Measurements from ENCODE around the gene INSRR. TPM values are rescaled to one million over a fixed set of nuclear protein-coding genes. Genes with fewer than 3 reads are reported as not detected.

The INSRR gene
- total RNA-seq, 1 experiment from 2014 or later: 0.11 TPM

DNA sequence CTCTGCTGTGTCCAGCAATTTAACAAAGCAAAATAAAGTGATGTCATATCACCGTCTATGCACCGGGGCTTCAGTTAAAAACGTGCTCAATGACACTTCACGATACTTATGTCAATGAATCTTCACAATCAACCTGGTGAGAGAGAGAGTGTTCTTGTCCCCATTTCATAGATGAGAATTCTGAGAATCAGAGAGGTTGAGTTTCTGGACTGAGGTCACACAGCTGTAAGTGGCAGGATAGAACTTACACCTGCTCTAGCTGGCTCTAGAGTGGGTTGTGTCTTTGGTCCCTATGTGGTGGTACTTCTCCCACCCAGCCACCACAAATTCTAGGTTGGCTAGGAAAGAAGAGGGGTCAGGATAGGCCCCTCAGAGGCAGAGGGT is 6.9 kb upstream of the INSRR start (continued):
- TF ChIP-seq USF2 (CRISPR knock-in tag; IDR thresholded peaks at IDR 0.05): no peak
- TF ChIP-seq JAZF1 (CRISPR knock-in tag; IDR thresholded peaks at IDR 0.05): no peak
- no peak for TF ChIP-seq PRRX2 (CRISPR knock-in tag; IDR thresholded peaks at IDR 0.05)
- no peak for TF ChIP-seq SMAD3 (CRISPR knock-in tag; IDR thresholded peaks at IDR 0.05; ENCODE audit: borderline replicate concordance)
- TF ChIP-seq, protein P1, sequence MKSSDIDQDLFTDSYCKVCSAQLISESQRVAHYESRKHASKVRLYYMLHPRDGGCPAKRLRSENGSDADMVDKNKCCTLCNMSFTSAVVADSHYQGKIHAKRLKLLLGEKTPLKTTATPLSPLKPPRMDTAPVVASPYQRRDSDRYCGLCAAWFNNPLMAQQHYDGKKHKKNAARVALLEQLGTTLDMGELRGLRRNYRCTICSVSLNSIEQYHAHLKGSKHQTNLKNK (CRISPR knock-in tag; IDR thresholded peaks at IDR 0.05): no peak
- TF ChIP-seq, protein P2, sequence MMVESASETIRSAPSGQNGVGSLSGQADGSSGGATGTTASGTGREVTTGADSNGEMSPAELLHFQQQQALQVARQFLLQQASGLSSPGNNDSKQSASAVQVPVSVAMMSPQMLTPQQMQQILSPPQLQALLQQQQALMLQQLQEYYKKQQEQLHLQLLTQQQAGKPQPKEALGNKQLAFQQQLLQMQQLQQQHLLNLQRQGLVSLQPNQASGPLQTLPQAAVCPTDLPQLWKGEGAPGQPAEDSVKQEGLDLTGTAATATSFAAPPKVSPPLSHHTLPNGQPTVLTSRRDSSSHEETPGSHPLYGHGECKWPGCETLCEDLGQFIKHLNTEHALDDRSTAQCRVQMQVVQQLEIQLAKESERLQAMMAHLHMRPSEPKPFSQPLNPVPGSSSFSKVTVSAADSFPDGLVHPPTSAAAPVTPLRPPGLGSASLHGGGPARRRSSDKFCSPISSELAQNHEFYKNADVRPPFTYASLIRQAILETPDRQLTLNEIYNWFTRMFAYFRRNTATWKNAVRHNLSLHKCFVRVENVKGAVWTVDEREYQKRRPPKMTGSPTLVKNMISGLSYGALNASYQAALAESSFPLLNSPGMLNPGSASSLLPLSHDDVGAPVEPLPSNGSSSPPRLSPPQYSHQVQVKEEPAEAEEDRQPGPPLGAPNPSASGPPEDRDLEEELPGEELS (CRISPR knock-in tag; IDR thresholded peaks at IDR 0.05): no peak
- TF ChIP-seq, protein P3, sequence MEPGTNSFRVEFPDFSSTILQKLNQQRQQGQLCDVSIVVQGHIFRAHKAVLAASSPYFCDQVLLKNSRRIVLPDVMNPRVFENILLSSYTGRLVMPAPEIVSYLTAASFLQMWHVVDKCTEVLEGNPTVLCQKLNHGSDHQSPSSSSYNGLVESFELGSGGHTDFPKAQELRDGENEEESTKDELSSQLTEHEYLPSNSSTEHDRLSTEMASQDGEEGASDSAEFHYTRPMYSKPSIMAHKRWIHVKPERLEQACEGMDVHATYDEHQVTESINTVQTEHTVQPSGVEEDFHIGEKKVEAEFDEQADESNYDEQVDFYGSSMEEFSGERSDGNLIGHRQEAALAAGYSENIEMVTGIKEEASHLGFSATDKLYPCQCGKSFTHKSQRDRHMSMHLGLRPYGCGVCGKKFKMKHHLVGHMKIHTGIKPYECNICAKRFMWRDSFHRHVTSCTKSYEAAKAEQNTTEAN (CRISPR knock-in tag; IDR thresholded peaks at IDR 0.05): no peak
- no peak for TF ChIP-seq NFATC4 (CRISPR knock-in tag; IDR thresholded peaks at IDR 0.05)

DNA sequence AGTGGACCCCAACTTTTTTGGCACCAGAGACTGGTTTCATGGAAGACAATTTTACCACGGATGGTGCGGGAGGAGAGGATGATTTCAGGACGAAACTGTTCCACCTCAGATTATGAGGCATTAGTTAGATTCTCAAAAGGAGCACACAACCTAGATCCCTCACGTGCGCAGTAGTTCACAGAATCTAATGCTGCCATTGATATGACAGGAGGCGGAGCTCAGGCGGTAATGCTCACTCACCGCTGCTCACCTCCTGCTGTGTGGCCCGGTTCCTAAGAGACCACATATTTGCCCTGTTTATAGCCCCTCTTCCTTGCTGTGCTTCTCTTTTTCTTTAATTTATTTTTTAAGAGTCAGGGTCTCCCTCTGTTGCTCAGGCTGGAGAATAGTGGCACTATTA is 6.3 kb upstream of the INSRR start:
- TF ChIP-seq ZNF396 (CRISPR knock-in tag; IDR thresholded peaks at IDR 0.05; ENCODE audit: borderline replicate concordance): no peak
- no peak for TF ChIP-seq ZNF416 (CRISPR knock-in tag; IDR thresholded peaks at IDR 0.05)
- no peak for TF ChIP-seq FOXK1 (CRISPR knock-in tag; IDR thresholded peaks at IDR 0.05)
- no peak for TF ChIP-seq CREB1 (CRISPR knock-in tag; IDR thresholded peaks at IDR 0.05)
- no peak for TF ChIP-seq STAT6 (CRISPR knock-in tag; conservative IDR thresholded peaks at IDR 0.05; ENCODE audit: low read depth)
- TF ChIP-seq ETV6 (CRISPR knock-in tag; IDR thresholded peaks at IDR 0.05): no peak
- TF ChIP-seq IRF1 (CRISPR knock-in tag; IDR thresholded peaks at IDR 0.05): no peak
- TF ChIP-seq NFE2L1 (CRISPR knock-in tag; IDR thresholded peaks at IDR 0.05): no peak
- TF ChIP-seq ERG (CRISPR knock-in tag; IDR thresholded peaks at IDR 0.05): no peak
- no peak for TF ChIP-seq HMGA2 (CRISPR knock-in tag; IDR thresholded peaks at IDR 0.05)
- TF ChIP-seq ATF6 (CRISPR knock-in tag; IDR thresholded peaks at IDR 0.05): no peak
- TF ChIP-seq ZNF281 (CRISPR knock-in tag; IDR thresholded peaks at IDR 0.05): no peak
- TF ChIP-seq CBFB (CRISPR knock-in tag; IDR thresholded peaks at IDR 0.05; ENCODE audit: low read depth): no peak
- TF ChIP-seq NFYB (CRISPR knock-in tag; conservative IDR thresholded peaks at IDR 0.05; ENCODE audit: low read depth): no peak
- TF ChIP-seq NR3C1 (CRISPR knock-in tag; conservative IDR thresholded peaks at IDR 0.05; ENCODE audit: low read depth): no peak
- peaks cover 19% of the 10 kb centered on the region for H3K4me1 Mint-ChIP-seq
- H3K36me3 Mint-ChIP-seq: no peaks in the 10 kb centered on the region
- DNase-seq (ENCODE audit: low spot score) (no peak), ATAC-seq (no peak)
- H3K4me3 Mint-ChIP-seq: no peak overlapping the region
- CTCF ChIA-PET: interaction anchor here (1.2 to 9.9 kb wide), 3 partner anchors 23 to 63 kb away, joined by 3 to 211 read pairs (median 7); partner anchors contain the start of gene PEAR1
- no peaks in the 10 kb centered on the region for H3K9me3 Mint-ChIP-seq
- H3K27ac Mint-ChIP-seq: no peak overlapping the region
- peaks cover 66% of the 10 kb centered on the region for H3K27me3 Mint-ChIP-seq (ENCODE audit: low read depth)
- POLR2A ChIA-PET: no interaction called here
